HG02610 (cell line): ENCODE results near the gene NOP10.
A peak's percentile ranks its signal among the peaks of the same experiment; 100 is the strongest.
"Not testable (repeated sequence)": the region's sequence is repeated elsewhere in the genome, so short reads cannot be mapped to it uniquely, and the experiment has no call there.

ENCODE experiments used
- ATAC-seq: cut with Tn5 transposase; IDR thresholded peaks from one replicate; pipeline ENCODE4 v1.9.1; 2021; ENCODE audit warnings: mild to moderate bottlenecking, moderate library complexity; ENCODE audit not compliant: unreplicated experiment

The NOP10 gene

GRCh38 chr15:34342737-34343575, at the start of gene NOP10, which contains the start of gene NUTM1:
Gene NOP10, minus strand, starts transcription at chr15:34343136. Its CDS starts 63 bp downstream, at chr15:34343073.
Gene NUTM1, plus strand, starts transcription at chr15:34343315. Its CDS starts 382 bp downstream, at chr15:34343697.
- ATAC-seq, result peak; percentile 89

DNA sequence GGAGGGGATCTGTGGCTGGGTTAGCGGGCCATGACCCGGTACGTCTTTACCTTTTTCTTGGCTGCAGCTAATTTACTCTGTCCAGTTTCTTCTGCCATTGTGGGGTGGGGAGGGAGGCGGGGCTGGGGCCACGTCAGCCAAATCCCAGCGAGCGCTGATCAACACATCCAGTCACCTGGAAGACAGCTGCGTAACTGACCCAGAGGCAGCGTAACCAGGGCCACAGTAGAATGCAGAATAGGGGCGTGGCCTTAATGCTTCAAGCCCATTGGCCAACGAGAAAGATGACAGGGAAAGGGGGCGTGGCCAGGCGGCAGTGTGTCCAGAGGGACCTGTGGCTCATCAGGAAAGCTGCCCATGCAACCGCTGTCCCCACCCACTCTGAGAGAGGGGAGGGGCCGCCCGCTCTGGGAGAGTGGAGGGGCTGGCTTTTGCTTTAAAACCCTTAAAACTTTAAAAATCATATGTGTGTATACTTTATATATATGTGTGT, 46.7 kb upstream of the NOP10 start:
- not testable (repeated sequence) for ATAC-seq

DNA sequence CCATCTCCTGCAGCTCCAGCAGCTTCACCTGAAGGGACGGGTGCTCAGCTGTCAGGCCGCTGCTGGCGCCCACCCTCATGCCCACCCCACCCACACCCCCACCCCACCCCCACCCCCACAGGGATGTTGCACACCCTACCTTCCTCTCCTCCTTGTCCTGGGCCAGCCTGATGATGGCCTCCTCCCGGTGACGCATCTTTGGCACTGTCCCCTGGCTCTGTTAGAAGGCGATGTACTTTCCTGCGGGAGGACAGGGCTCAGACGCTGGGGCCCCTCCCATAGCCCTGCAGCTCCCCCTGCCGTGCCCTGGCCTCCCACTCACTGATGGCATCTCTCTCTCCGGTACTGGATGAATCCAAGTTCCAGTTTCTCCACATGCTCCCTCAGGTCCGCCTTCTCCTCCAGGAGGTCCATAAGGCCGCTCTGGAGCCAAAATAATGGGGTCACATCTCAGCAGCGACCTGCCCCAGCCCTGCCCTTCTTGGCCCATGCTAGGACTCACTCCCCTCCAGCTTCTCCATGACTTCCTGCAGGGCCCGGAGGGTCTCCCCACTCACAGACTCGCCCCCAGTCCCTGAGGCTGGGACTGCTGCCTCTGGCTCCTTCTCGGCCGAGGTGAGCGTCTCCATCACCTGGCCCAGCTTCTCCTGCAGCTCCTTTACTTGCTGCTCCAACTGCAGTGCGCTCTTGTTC, 39.0 kb upstream of the NOP10 start:
- not testable (repeated sequence) for ATAC-seq

DNA sequence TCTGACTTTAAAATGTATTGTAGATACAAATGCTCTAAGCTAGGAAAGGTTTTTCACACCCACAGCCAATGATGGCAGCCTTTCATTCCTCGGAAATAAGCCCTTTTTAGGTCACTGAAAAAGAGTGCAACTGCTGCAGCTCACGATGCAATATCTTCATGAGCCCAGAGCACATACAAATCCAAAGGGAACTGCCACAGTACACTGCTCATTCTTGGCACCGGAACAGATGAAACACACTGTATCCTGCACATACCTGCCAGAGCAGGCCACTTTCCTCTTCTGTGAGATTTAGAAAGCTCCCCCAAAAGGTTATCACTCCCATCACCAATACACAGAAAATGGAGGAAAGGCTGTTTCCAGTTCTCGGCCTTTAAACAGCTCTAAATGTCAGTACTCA, 37.6 kb upstream of the NOP10 start:
- ATAC-seq, result not testable (repeated sequence)

DNA sequence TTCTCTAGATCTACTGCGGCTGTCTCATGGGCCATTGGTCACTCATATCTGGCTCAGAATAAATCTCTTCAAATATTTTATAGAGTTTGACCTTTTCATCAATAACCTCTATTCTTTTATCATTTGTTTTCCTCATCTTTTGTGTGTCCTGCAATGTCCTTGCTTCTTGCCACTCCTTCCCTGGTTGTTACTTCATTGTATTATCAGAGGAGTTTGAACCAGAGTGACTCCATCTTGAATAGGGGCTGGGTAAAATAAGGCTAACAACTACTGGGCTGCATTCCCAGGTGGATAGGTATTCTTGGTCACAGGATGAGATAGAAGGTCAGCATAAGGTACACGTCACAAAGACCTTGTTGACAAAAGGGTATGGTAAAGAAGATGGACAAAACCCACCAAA, 33.9 kb upstream of the NOP10 start:
- ATAC-seq, result no peak

GRCh38 chr15:34375541-34375940, 32.6 kb upstream of the NOP10 start:
- ATAC-seq, result not testable (repeated sequence)

DNA sequence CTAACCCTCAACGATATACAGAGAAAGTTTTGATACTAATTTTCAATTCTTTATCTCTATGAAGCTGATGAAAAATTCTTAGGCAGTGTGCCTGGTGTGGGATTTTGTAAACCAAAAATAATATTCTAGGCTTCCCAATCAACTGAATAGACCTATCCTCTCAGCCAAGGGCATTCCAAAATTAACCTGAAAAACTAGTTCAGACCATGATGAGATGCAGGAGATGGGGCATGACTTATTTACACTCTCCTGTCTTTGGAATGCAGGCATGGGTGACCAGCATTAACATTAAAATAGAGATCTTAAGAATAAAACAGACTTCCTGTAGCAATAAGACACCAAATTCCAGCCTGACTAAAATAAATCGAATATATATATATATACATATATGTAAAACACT, 31.9 kb upstream of the NOP10 start:
- no peak for ATAC-seq

DNA sequence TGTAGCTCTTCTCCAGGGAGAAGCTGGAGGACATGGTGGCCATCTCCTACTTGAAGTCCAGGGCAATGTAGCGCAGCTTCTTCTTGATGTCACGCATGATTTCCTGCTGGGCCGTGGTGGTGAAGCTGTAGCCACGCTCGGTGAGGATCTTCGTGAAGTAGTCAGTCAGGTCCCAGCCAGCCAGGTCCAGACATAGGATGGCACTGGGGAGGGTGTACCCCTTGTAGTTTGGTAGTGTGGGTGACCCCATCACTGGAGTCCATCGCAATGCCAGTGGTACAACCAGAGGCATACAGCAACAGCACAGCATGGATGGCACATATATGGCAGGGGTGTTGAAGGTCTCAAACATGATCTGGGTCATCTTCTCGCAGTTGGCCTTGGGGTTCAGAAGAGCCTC, 31.0 kb upstream of the NOP10 start:
- ATAC-seq, result no peak

- no peak for ATAC-seq
These were observed 27.7 kb upstream of the NOP10 start for GRCh38 chr15:34370643-34371042.

- no peak for ATAC-seq
These were observed 27.2 kb upstream of the NOP10 start for GRCh38 chr15:34370129-34370528.

GRCh38 chr15:34367101-34368081, 24.5 kb upstream of the NOP10 start, which contains the start of gene LPCAT4:
Gene LPCAT4, minus strand, starts transcription at chr15:34367196. Its CDS starts 96 bp downstream, at chr15:34367100.
- peak; percentile 81 for ATAC-seq

DNA sequence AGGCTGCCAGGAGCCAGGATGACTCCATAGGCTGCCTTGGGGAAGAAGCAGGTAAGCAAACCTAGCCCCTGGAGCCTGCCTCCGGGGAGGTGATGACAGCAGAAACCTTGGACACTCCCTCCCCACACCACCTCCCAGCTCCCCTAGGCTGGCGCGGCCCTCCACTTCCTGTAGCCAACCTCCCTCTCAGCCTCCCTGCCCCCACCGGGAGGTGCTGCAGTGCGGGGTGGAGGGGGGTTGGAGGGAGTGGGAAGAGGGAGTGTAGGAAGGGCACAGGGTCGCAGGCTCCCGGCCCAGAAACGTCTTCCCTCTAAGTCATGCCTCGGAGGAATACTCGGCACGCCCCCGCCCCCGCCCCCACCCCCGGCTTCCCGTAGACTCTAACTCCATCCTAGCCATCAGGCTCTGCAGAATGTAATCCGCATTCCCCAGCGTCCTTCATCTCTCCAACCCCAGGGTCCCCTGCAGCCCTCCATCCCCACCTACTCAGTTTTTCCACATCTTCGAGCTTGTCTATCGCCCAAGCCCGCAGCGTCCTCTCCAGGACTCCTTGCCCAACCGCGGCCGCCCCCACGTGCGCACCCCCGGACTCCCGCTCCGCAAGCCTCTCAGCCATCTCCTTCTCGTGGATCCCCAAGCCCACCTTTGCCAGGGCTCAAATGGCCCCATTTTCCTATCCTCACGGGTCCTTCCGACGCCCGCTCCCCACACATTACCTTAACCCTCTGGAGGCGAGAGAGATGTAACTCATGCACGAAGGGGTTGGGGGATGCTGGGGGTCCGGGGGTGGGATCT, 23.5 kb upstream of the NOP10 start:
- no peak for ATAC-seq

- no peak for ATAC-seq
These were observed 22.9 kb upstream of the NOP10 start for GRCh38 chr15:34365836-34366235.

- no peak for ATAC-seq
These were observed 22.3 kb upstream of the NOP10 start for GRCh38 chr15:34365091-34365825.

- no peak for ATAC-seq
These were observed 21.1 kb upstream of the NOP10 start for GRCh38 chr15:34364041-34364440.

DNA sequence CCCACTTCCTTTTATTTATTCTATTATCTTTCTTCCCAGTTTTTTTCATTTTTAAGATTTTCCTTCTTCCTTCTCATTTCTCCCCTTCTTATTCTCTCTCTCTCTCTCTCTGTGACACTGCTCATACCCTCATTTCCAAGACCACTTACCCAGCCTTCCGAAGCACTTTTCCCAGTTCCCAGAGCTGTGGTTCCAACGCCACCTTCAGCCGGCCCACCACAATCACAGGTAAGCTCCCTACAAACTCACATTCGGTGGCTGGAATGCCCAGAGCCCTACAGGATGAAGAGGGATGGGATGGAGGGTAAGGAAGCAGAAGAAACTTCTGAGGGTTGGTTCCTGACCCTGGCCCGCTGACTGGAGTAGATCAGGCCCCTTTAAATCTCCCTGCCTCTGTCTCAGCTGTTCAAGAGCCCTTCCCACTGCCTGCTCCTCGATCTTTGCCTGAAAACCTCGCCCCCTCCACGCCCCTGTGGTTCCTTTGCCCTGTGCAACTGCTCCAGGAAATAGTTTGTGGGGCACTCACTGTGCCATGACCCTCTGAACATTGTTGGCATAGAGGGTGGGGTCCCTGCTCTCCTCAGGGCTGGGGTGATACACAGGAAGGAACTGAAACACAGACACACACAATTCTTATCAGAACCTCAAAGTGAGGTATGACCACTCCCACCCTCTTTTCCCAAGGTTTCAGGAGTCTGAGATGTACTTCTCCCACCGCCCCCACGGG, 19.3 kb upstream of the NOP10 start:
- ATAC-seq, result no peak

DNA sequence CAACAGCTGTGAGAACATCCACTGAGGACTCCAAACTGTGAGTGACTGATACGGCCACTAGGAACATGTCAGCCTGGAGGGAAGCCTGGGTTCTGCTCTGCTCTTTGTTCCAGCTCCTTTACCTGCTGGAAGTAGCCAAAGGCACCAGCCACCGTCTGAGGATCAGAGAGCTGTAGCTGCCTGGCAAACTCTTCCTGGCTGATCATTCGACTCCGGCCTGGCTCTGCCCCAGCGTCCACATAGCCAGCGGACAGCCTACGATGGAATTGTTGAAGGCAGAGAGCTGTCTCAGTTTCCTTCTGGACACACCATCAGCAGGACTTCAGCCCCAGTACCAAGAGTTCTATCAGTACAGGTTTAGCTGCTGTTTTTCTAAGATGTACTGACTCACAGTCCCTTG, 18.3 kb upstream of the NOP10 start:
- ATAC-seq, result no peak

- no peak for ATAC-seq
These were observed 17.4 kb upstream of the NOP10 start for GRCh38 chr15:34360298-34360697.
